Measurements from ENCODE around the gene TUT7.
"Not testable (repeated sequence)": the region's sequence is repeated elsewhere in the genome, so short reads cannot be mapped to it uniquely, and the experiment has no call there.

The TUT7 gene

GRCh38 chr9:86337469-86338108, 16.6 kb downstream of the TUT7 start:
- no peak for TF ChIP-seq ZNF274 (IDR thresholded peaks at IDR 0.05; ENCODE audit: low read depth, low read length)
- no peak overlapping the region for H3K4me3 ChIP-seq (ENCODE audit: low read length)

- no peak for TF ChIP-seq ZNF274 (IDR thresholded peaks at IDR 0.05; ENCODE audit: low read depth, low read length)
- no peak overlapping the region for H3K4me3 ChIP-seq (ENCODE audit: low read length)
Observed at GRCh38 chr9:86336058-86336457, 18.2 kb downstream of the TUT7 start.

- TF ChIP-seq ZNF274 (IDR thresholded peaks at IDR 0.05; ENCODE audit: low read depth, low read length), result no peak
- H3K4me3 ChIP-seq (ENCODE audit: low read length), result no peak overlapping the region
Observed at GRCh38 chr9:86333651-86334050, 20.6 kb downstream of the TUT7 start.

GRCh38 chr9:86330186-86330585, 24.0 kb downstream of the TUT7 start:
- no peak overlapping the region for H3K4me3 ChIP-seq (ENCODE audit: low read length)
- TF ChIP-seq ZNF274 (IDR thresholded peaks at IDR 0.05; ENCODE audit: low read depth, low read length), result no peak

- TF ChIP-seq ZNF274 (IDR thresholded peaks at IDR 0.05; ENCODE audit: low read depth, low read length), result no peak
- no peak overlapping the region for H3K4me3 ChIP-seq (ENCODE audit: low read length)
Observed at GRCh38 chr9:86329649-86330048, 24.6 kb downstream of the TUT7 start.

GRCh38 chr9:86328156-86328555, 26.1 kb downstream of the TUT7 start:
- H3K4me3 ChIP-seq (ENCODE audit: low read length), result no peak overlapping the region
- no peak for TF ChIP-seq ZNF274 (IDR thresholded peaks at IDR 0.05; ENCODE audit: low read depth, low read length)

GRCh38 chr9:86326536-86326935, 27.7 kb downstream of the TUT7 start:
- TF ChIP-seq ZNF274 (IDR thresholded peaks at IDR 0.05; ENCODE audit: low read depth, low read length), result no peak
- H3K4me3 ChIP-seq (ENCODE audit: low read length), result no peak overlapping the region

GRCh38 chr9:86324901-86325300, 29.3 kb downstream of the TUT7 start:
- TF ChIP-seq ZNF274 (IDR thresholded peaks at IDR 0.05; ENCODE audit: low read depth, low read length), result no peak
- no peak overlapping the region for H3K4me3 ChIP-seq (ENCODE audit: low read length)

- TF ChIP-seq ZNF274 (IDR thresholded peaks at IDR 0.05; ENCODE audit: low read depth, low read length), result no peak
Observed at GRCh38 chr9:86324308-86324707, 29.9 kb downstream of the TUT7 start.

GRCh38 chr9:86322973-86323644, 31.1 kb downstream of the TUT7 start:
- no peak overlapping the region for H3K4me3 ChIP-seq (ENCODE audit: low read length)
- no peak for TF ChIP-seq ZNF274 (IDR thresholded peaks at IDR 0.05; ENCODE audit: low read depth, low read length)

More at GRCh38 chr9:86324308-86324707, 29.9 kb downstream of the TUT7 start:
- H3K4me3 ChIP-seq (ENCODE audit: low read length), result no peak overlapping the region

GRCh38 chr9:86321373-86321772, 32.8 kb downstream of the TUT7 start:
- no peak for TF ChIP-seq ZNF274 (IDR thresholded peaks at IDR 0.05; ENCODE audit: low read depth, low read length)
- no peak overlapping the region for H3K4me3 ChIP-seq (ENCODE audit: low read length)

GRCh38 chr9:86318187-86318586, 36.0 kb downstream of the TUT7 start:
- no peak overlapping the region for H3K4me3 ChIP-seq (ENCODE audit: low read length)
- no peak for TF ChIP-seq ZNF274 (IDR thresholded peaks at IDR 0.05; ENCODE audit: low read depth, low read length)

GRCh38 chr9:86315078-86315477, 39.1 kb downstream of the TUT7 start:
- no peak overlapping the region for H3K4me3 ChIP-seq (ENCODE audit: low read length)
- no peak for TF ChIP-seq ZNF274 (IDR thresholded peaks at IDR 0.05; ENCODE audit: low read depth, low read length)

GRCh38 chr9:86312959-86313358, 41.3 kb downstream of the TUT7 start:
- H3K4me3 ChIP-seq (ENCODE audit: low read length), result not testable (repeated sequence)

GRCh38 chr9:86308687-86309086, 45.5 kb downstream of the TUT7 start:
- no peak overlapping the region for H3K4me3 ChIP-seq (ENCODE audit: low read length)
- no peak for TF ChIP-seq ZNF274 (IDR thresholded peaks at IDR 0.05; ENCODE audit: low read depth, low read length)

Measured in GM08714 (cell line).